Suprapubic skin (tissue), 4 donors: ENCODE measurements around the gene ACD. TPM values are rescaled to one million over a fixed set of nuclear protein-coding genes. Genes with fewer than 3 reads are reported as not detected.

Source experiments
- DNase-seq, 2 donors: peaks; one replicate each; pipeline ENCODE4 v3.0.0-alpha.2; 2019; ENCODE audit warnings: low spot score in 2 of 2
- H3K27ac ChIP-seq: fragments of 200-600 bp; sonication (generic); one replicate; pipeline ENCODE4 v1.5.1; 2019
- H3K27me3 ChIP-seq: fragments of 200-600 bp; sonication (generic); one replicate; pipeline ENCODE4 v1.5.1; 2019
- H3K36me3 ChIP-seq: fragments of 200-600 bp; sonication (generic); one replicate; pipeline ENCODE4 v1.5.1; 2019
- H3K4me1 ChIP-seq: fragments of 200-600 bp; sonication (generic); one replicate; pipeline ENCODE4 v1.5.1; 2019
- H3K4me3 ChIP-seq: fragments of 200-600 bp; sonication (generic); one replicate; pipeline ENCODE4 v1.5.1; 2019; ENCODE audit warnings: mild to moderate bottlenecking
- H3K9me3 ChIP-seq: fragments of 200-600 bp; sonication (generic); one replicate; pipeline ENCODE4 v1.5.1; 2019
- CTCF ChIP-seq, 2 donors: fragments of 200-600 bp in 1 of 2; fragments of 450-650 bp in 1 of 2; sonication (generic) in 1 of 2; IDR thresholded peaks; one replicate each; pipeline ENCODE4 v1.5.1; 2016 to 2019; ENCODE audit warnings: antibody characterized with exemption in 2 of 2, mild to moderate bottlenecking in 1 of 2, moderate library complexity in 1 of 2
- EP300 ChIP-seq: sonication (generic); formaldehyde crosslinking; IDR thresholded peaks from one replicate; pipeline ENCODE4 v1.6.1; 2017; ENCODE audit warnings: antibody characterized with exemption
- POLR2A ChIP-seq, 2 donors: fragments of 450-650 bp; IDR thresholded peaks; one replicate each; pipeline ENCODE4 v1.6.1; 2017; ENCODE audit warnings: antibody characterized with exemption in 2 of 2, mild to moderate bottlenecking in 2 of 2, moderate library complexity in 2 of 2
- POLR2AphosphoS5 ChIP-seq, 3 donors: sonication (generic); formaldehyde crosslinking; IDR thresholded peaks; one replicate each; pipeline ENCODE4 v1.6.1; 2017; ENCODE audit warnings: antibody characterized with exemption in 3 of 3
- WGBS: methylation state at CpG from one replicate; pipeline ENCODE4 v1.1.5; 2018; 5-methylcytosine and 5-hydroxymethylcytosine counted together
- total RNA-seq, 4 donors: library from RNA; depleted of rRNA; stranded (reverse); fragments of >200 nt; gene quantifications; one replicate each; pipeline ENCODE4 v1.1.0, GENCODE V29; 2016

ACD gene
- total RNA-seq, 4 donors from 2014 or later, result 17.6 to 33.9 (median 22.3) TPM

GRCh38 chr16:67645397-67646121, 14.5 kb downstream of the ACD start:
- peaks cover 39% of the 10 kb centered on the region for H3K4me1 ChIP-seq
- 85% methylated on average over 6 of the region's 15 CpGs for WGBS
- no peak overlapping the region for H3K27ac ChIP-seq
- TF ChIP-seq EP300 (no peak), POLR2AphosphoS5 (IDR thresholded peaks at IDR 0.05) (no peak), CTCF (IDR thresholded peaks at IDR 0.05) (no peak), POLR2A (IDR thresholded peaks at IDR 0.05) (no peak)
- H3K36me3 ChIP-seq, result no peaks in the 10 kb centered on the region
- DNase-seq, result peak; percentile 65 to 67
- peaks cover 60% of the 10 kb centered on the region for H3K27me3 ChIP-seq
- no peaks in the 10 kb centered on the region for H3K9me3 ChIP-seq
- peak overlapping the region; percentile 35 for H3K4me3 ChIP-seq

GRCh38 chr16:67644038-67644437, 16.0 kb downstream of the ACD start:
- Histone ChIP-seq H3K9me3 (no peaks in the 10 kb centered on the region), H3K4me1 (peaks cover 30% of the 10 kb centered on the region), H3K27me3 (peaks cover 45% of the 10 kb centered on the region), H3K36me3 (peaks cover 9% of the 10 kb centered on the region), H3K4me3 (no peak overlapping the region), H3K27ac (no peak overlapping the region)
- DNase-seq, result peak; percentile 34 to 41
- TF ChIP-seq POLR2A (IDR thresholded peaks at IDR 0.05) (no peak), CTCF (IDR thresholded peaks at IDR 0.05) (no peak), EP300 (no peak), POLR2AphosphoS5 (IDR thresholded peaks at IDR 0.05) (no peak)
- 91% methylated on average over 9 of the region's 9 CpGs for WGBS

GRCh38 chr16:67641779-67642708, 18.0 kb downstream of the ACD start:
- WGBS, result 30% methylated on average over 9 of the region's 10 CpGs
- peaks cover 25% of the 10 kb centered on the region for H3K27me3 ChIP-seq
- H3K4me1 ChIP-seq, result peaks cover 20% of the 10 kb centered on the region
- H3K27ac ChIP-seq, result no peak overlapping the region
- H3K9me3 ChIP-seq, result no peaks in the 10 kb centered on the region
- H3K4me3 ChIP-seq, result no peak overlapping the region
- TF ChIP-seq EP300, result no peak
- no peak for TF ChIP-seq POLR2A (IDR thresholded peaks at IDR 0.05)
- no peak for TF ChIP-seq CTCF (IDR thresholded peaks at IDR 0.05)
- no peak for TF ChIP-seq POLR2AphosphoS5 (IDR thresholded peaks at IDR 0.05)
- DNase-seq, result peak in 1 of 2 donors; percentile 67
- H3K36me3 ChIP-seq, result peaks cover 28% of the 10 kb centered on the region

GRCh38 chr16:67637625-67638024, 22.4 kb downstream of the ACD start:
- Histone ChIP-seq H3K9me3 (no peaks in the 10 kb centered on the region), H3K27ac (no peak overlapping the region), H3K4me3 (no peak overlapping the region), H3K36me3 (peaks cover 71% of the 10 kb centered on the region), H3K27me3 (no peaks in the 10 kb centered on the region), H3K4me1 (peaks cover 10% of the 10 kb centered on the region)
- TF ChIP-seq CTCF (IDR thresholded peaks at IDR 0.05), result no peak
- TF ChIP-seq EP300, result no peak
- TF ChIP-seq POLR2A (IDR thresholded peaks at IDR 0.05), result no peak
- TF ChIP-seq POLR2AphosphoS5 (IDR thresholded peaks at IDR 0.05), result no peak
- peak in 1 of 2 donors; percentile 28 for DNase-seq
- 88% methylated on average over 12 of the region's 12 CpGs for WGBS

- no peak overlapping the region for H3K27ac ChIP-seq
- no peaks in the 10 kb centered on the region for H3K27me3 ChIP-seq
- H3K4me3 ChIP-seq, result no peak overlapping the region
- no peaks in the 10 kb centered on the region for H3K9me3 ChIP-seq
- H3K36me3 ChIP-seq, result peaks cover 77% of the 10 kb centered on the region
- TF ChIP-seq POLR2A (IDR thresholded peaks at IDR 0.05) (no peak), EP300 (no peak), POLR2AphosphoS5 (IDR thresholded peaks at IDR 0.05) (no peak)
- H3K4me1 ChIP-seq, result peaks cover 3% of the 10 kb centered on the region
- peak in 1 of 2 donors; percentile 37 for DNase-seq
- 95% methylated on average over 8 of the region's 8 CpGs for WGBS
Measured at GRCh38 chr16:67636713-67637112, 23.3 kb downstream of the ACD start.
